Lung microvascular endothelial cell (primary cell): Measurements from ENCODE around the gene AATF. TPM values are rescaled to one million over a fixed set of nuclear protein-coding genes. Genes with fewer than 3 reads are reported as not detected.

Source experiments
- DNase-seq, 2 donors: peaks; one replicate each; pipeline versions ENCODE4 v3.0.0 to v3.0.0-alpha.2; 2010; ENCODE audit warnings: low read depth in 2 of 2
- total RNA-seq: library from RNA; depleted of rRNA; stranded (reverse); fragments of >200 nt; gene quantifications from 2 replicates; pipeline ENCODE4 v1.2.1, GENCODE V29; 2014

The AATF gene
- total RNA-seq, 1 donor from 2014 or later, result 17.1 TPM

- no peak for DNase-seq
Observed at GRCh38 chr17:36931096-36931696, 17.6 kb upstream of the AATF start.

- no peak for DNase-seq
Observed at GRCh38 chr17:36931697-36932382, 16.9 kb upstream of the AATF start.

GRCh38 chr17:36932383-36932693 is 16.4 kb upstream of the AATF start:
- no peak for DNase-seq

- DNase-seq, result no peak
Observed at GRCh38 chr17:36932694-36933511, 15.9 kb upstream of the AATF start.

- no peak for DNase-seq
Observed at GRCh38 chr17:36933512-36934143, 15.1 kb upstream of the AATF start.

GRCh38 chr17:36934144-36934691 is 14.5 kb upstream of the AATF start:
- no peak for DNase-seq

GRCh38 chr17:36934692-36935630 is 13.8 kb upstream of the AATF start:
- DNase-seq, result no peak

- DNase-seq, result no peak
Observed at GRCh38 chr17:36935671-36936454, 12.9 kb upstream of the AATF start.

- no peak for DNase-seq
Observed at GRCh38 chr17:36936455-36937000, 12.2 kb upstream of the AATF start.

GRCh38 chr17:36937001-36937958 is 11.5 kb upstream of the AATF start, which contains the start of gene LHX1:
Gene LHX1 (plus strand): TSS chr17:36937475. CDS start chr17:36938198, 723 bp downstream.
- no peak for DNase-seq

- DNase-seq, result peak; percentile 42 to 50
Observed at GRCh38 chr17:36937959-36938565, 10.7 kb upstream of the AATF start.

- DNase-seq, result no peak
Observed at GRCh38 chr17:36938566-36939051, 10.1 kb upstream of the AATF start.

- DNase-seq, result no peak
Observed at GRCh38 chr17:36939052-36939801, 9.5 kb upstream of the AATF start.

GRCh38 chr17:36939802-36940312 is 8.9 kb upstream of the AATF start:
- DNase-seq, result no peak

GRCh38 chr17:36940313-36941264 is 8.2 kb upstream of the AATF start:
- DNase-seq, result no peak
